GM19397 (cell line): Measurements from ENCODE around the gene SLC25A12.

Source experiments
- ATAC-seq: cut with Tn5 transposase; IDR thresholded peaks from one replicate; pipeline ENCODE4 v1.9.1; 2021; ENCODE audit warnings: mild to moderate bottlenecking, moderate library complexity; ENCODE audit not compliant: unreplicated experiment

Gene SLC25A12

DNA sequence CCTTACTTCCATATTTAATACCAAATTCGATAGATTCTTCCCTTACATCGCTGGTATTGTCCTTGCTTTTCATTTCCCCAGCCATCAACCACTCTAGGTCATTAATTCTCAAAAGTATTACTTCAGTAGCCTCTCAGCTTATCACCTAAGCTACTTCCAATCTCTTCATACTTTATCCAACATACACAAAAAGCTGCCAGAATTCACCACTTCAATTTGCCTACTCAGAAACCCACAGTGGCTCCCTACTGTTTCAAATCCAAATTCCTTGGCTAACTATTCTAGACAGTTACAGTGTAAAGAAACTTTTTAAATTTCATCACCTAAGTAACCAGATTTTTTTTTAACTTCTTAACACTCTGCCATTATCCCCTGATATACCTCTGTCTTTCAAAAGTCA is 4.7 kb downstream of the SLC25A12 start:
- ATAC-seq: no peak

- no peak for ATAC-seq
Observed at GRCh38 chr2:171883275-171883893, 10.7 kb downstream of the SLC25A12 start.

- ATAC-seq: no peak
Observed at GRCh38 chr2:171882089-171882769, 11.8 kb downstream of the SLC25A12 start.

DNA sequence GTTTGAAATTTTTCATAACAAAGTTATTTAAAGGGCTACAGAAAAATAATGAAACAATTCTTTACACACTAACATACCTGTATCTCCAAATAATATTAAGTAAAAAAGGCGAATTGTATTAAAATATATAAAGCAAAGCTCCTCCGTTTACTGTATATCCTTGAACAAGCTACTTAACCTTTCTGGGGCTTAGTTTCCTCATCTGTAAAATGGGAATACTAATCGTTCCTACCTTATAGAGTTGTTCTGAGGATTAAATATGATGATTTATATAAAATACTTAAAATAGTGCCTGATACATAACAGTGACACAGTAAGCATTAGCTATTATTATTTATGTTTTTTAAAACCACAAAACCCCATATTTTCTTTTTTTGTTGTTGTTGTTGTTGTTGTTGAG is 13.3 kb downstream of the SLC25A12 start:
- ATAC-seq: no peak

- no peak for ATAC-seq
Observed at GRCh38 chr2:171879865-171880264, 14.2 kb downstream of the SLC25A12 start.

DNA sequence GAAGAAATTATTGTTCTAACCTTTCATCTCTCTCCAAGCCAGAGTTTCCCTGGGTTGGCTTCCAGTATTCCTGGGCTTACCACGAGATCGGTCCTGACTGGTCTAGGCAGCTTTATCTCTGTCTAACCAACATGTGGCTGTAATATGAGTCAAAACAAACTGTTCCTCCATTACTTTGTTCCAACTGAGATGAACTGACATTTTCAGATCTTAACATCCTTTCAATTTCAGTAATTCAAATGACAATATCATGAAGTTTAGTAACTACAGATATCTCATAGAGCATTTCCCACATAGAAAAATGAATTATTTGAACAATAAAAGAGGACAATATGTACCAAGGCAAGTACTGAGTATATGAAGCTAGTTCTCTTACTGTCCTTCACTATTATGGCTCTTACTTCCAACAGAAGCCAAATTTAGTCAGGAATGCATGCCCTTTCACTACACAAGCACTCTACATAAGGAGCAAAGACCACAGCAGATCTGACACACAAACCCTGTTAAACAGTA is 15.5 kb downstream of the SLC25A12 start:
- ATAC-seq: no peak

DNA sequence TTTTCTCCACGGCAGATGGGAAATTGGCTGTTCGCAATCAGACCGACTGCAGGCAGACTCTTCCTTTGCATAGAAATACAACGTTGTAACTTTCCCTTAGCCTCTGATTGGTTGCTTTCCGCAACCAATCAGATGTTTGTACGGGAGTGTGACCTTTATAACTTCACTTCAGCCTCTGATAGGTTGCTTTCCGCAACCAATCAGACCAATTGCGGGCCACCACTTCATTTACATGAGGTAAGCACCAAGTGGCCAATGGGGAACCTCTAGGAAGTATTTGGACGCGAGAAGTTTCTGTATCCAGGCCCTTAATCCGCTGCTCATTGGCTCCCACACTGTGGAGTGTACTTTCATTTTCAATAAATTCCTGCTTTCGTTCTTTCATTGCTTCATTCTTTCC is 19.1 kb downstream of the SLC25A12 start:
- no peak for ATAC-seq

- ATAC-seq: no peak
Observed at GRCh38 chr2:171874517-171874916, 19.5 kb downstream of the SLC25A12 start.

DNA sequence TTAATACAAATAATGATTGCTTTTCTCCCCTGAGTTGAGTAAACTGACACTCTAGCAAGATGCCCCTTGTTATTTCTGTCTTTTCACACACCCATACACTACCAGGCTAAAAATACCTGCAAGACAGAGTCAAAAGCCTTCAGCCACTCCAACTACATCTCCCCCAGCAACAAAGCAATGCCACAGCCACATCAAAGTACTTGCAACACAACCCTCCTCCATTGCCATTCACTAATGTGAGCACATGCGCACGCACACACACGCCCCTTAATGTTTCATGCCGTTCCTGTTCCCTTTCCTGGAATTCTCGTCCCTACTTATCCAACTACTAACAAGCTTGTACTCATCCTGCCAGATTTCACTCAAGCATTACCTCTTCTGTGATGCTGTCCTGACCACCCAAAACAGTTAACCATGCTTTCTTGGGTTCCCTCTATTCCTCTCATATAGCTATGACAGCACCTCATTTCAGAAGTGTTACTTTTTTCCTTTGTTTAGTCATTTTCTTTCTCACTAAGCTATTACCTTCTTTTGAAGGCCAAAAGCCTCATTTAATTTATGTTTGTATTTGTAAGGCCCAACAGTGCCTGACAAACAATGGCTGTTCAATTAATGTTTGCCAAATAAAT is 29.6 kb downstream of the SLC25A12 start:
- ATAC-seq: no peak

DNA sequence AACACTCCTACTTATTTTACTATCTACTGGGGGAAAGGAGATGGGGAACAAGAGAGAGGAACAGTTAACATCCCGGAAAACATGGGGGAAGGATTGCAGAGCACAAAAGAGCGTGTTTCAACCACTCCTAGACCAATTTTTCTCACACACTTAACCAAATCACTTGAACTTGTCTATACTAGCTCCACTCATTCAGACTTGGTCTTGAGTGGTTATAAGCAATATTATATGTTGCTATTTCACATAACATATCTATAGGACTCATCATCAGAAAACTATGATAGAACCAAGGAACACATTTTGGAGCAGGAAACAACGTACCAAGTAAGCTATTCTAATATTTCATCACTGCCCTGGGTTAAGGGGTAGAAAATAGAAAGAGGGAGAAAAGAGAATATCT is 31.5 kb downstream of the SLC25A12 start:
- ATAC-seq: no peak

DNA sequence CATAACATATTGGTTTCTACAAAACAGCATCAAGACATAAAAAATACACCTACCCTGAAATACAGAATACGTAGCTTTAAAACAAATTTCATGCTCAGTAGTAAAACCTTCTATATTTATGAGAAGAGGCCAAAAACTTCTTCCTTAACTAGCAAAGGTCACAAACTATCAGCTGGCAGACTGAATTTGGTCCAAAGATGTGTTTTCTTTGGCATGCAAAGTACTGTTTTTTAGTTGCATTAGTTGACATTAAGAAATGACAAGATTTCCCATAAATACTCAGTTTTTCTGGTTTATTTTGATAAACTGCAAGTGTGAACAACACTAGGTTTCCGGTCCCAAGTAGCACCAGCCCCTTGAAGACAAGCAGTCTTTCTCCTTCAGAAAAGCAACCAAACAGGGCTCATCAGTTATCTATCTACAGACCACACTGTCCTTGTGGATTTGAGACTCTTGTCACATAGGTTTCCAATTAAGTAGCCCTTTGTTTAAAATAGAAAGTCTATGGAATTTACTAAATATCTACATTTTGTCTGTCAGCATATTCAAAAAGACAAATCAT is 35.6 kb downstream of the SLC25A12 start:
- no peak for ATAC-seq

- ATAC-seq: no peak
Observed at GRCh38 chr2:171855401-171855800, 38.6 kb downstream of the SLC25A12 start.

DNA sequence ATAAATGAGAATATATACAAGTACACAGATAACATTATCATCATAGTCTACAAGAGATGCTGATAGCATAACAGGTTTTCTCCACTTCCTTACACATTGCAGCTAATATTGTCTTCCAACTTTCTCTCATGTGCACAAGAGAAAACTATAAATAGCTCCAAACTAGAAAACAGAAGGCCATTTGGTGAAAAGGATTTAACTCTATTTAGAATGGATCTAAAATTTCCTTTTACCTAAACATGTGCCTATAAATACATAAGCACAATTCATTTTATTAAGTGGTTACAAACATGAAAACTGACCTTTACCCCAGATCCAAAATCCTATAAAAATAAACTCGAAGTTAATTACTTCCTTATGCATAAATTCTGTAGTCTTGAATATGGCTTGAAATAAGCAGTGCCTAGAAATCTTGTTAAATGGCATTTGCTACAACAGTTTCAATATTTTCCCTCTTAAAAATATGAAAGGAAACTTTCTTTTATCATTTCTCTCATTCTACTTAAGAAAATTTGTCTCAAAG is 41.6 kb downstream of the SLC25A12 start:
- no peak for ATAC-seq

DNA sequence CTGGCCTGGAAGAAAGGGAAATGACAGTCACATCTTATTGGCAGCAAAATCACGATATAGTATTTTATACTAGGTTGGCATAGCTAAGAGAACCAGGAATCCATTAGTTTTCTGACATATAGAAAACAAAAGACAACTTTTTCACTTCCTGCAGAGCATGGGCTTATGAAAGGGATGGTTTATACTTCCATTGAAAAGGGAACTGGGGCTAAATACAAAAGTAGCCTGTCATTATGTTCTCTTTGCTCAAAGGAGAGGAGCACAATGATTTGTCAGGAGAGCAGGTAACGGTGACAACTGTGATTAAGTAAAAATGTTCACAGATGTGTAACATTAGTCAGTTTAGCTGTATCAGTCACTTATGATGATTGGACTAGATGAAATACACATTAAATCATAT is 46.4 kb downstream of the SLC25A12 start:
- no peak for ATAC-seq

GRCh38 chr2:171846894-171847293 is 47.1 kb downstream of the SLC25A12 start:
- ATAC-seq: no peak

GRCh38 chr2:171841996-171842395 is 52.0 kb downstream of the SLC25A12 start:
- ATAC-seq: no peak

DNA sequence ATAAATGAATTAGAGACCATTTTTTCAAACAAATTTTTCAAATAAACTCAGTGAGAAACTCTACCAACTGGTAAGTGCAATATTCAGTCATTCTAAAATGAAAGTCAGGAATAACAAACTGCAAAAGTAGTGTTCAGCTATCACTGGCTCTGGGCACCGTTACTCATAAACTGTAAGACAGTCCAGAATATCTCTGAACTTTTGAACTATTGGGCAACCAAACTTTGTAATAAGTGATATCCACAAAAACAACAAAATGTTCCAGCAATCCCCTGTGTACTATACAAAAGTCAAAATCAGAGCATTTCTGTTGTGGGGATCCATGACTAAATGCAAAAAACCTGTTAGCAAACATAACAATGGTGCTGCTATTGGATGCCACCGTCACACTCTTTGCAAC is 56.3 kb downstream of the SLC25A12 start:
- ATAC-seq: no peak

GRCh38 chr2:171836146-171836910 is 57.7 kb downstream of the SLC25A12 start:
- no peak for ATAC-seq

GRCh38 chr2:171835386-171835785 is 58.7 kb downstream of the SLC25A12 start:
- no peak for ATAC-seq

GRCh38 chr2:171834286-171834685 is 59.8 kb downstream of the SLC25A12 start:
- no peak for ATAC-seq

GRCh38 chr2:171832489-171832888 is 61.6 kb downstream of the SLC25A12 start:
- ATAC-seq: no peak
